ENCODE data around the gene DEFB114.

GRCh38 chr6:50007819-50008218 lies 43.9 kb upstream of the DEFB114 start:
- TF ChIP-seq ZNF609 (CRISPR knock-in tag; IDR thresholded peaks at IDR 0.05; ENCODE audit: borderline replicate concordance) (no peak), ZFX (CRISPR knock-in tag; IDR thresholded peaks at IDR 0.05; ENCODE audit: low read depth) (no peak), GATAD2A (CRISPR knock-in tag; IDR thresholded peaks at IDR 0.05) (no peak), CTCF (CRISPR knock-in tag; IDR thresholded peaks at IDR 0.05) (no peak), ZNF691 (CRISPR knock-in tag; IDR thresholded peaks at IDR 0.05; ENCODE audit: borderline replicate concordance, low read depth) (no peak), ZBTB7A (CRISPR knock-in tag; IDR thresholded peaks at IDR 0.05) (no peak), EP300 (IDR thresholded peaks at IDR 0.05; ENCODE audit: low read depth in 2 of 2, low read length in 2 of 2) (no peak), EP300 (CRISPR knock-in tag; IDR thresholded peaks at IDR 0.05; ENCODE audit: borderline replicate concordance) (no peak), FOSL2 (CRISPR knock-in tag; IDR thresholded peaks at IDR 0.05) (no peak), MAF1 (CRISPR knock-in tag; IDR thresholded peaks at IDR 0.05; ENCODE audit: borderline replicate concordance) (no peak)
